HG02610 (cell line): Measurements from ENCODE around the gene HECTD1.
"Not testable (repeated sequence)": the region's sequence is repeated elsewhere in the genome, so short reads cannot be mapped to it uniquely, and the experiment has no call there.

ENCODE experiments used
- ATAC-seq: cut with Tn5 transposase; IDR thresholded peaks from one replicate; pipeline ENCODE4 v1.9.1; 2021; ENCODE audit warnings: mild to moderate bottlenecking, moderate library complexity; ENCODE audit not compliant: unreplicated experiment

The HECTD1 gene

DNA sequence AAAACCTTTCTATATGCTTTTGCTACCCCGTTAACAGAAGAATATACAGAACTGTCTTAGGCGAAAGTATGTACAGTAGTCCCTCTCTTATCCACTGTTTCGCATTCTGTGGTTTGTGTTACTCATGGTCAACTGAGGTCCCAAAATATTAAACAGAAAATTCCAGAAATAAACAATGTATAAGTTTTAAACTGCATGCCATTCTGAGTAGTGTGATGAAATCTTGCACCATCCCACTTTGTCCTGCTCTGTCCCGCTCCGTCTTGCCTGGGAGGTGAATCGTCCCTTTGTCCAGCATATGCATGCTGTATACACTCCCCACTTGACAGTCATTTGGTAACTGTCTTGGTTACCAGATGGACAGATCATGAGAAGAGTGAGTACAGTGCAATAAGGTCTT, 111.3 kb downstream of the HECTD1 start:
- no peak for ATAC-seq

DNA sequence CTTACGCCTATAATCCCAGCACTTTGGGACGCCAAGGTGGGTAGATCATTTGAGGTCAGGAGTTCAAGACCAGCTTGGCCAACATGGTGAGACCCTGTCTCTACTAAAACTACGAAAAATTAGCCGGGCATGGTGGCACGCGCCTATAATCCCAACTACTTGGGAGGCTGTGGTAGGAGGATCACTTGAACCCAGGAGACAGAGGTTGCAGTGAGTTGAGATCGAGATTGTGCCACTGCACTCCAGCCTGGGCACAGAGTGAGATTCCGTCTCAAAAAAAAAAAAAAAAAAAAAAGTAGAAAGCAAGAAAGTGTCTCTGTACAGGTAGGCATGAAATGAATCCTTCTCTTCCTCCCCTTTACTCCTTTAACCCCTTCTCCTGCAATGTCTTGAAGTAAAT, 111.8 kb downstream of the HECTD1 start:
- ATAC-seq = not testable (repeated sequence)

DNA sequence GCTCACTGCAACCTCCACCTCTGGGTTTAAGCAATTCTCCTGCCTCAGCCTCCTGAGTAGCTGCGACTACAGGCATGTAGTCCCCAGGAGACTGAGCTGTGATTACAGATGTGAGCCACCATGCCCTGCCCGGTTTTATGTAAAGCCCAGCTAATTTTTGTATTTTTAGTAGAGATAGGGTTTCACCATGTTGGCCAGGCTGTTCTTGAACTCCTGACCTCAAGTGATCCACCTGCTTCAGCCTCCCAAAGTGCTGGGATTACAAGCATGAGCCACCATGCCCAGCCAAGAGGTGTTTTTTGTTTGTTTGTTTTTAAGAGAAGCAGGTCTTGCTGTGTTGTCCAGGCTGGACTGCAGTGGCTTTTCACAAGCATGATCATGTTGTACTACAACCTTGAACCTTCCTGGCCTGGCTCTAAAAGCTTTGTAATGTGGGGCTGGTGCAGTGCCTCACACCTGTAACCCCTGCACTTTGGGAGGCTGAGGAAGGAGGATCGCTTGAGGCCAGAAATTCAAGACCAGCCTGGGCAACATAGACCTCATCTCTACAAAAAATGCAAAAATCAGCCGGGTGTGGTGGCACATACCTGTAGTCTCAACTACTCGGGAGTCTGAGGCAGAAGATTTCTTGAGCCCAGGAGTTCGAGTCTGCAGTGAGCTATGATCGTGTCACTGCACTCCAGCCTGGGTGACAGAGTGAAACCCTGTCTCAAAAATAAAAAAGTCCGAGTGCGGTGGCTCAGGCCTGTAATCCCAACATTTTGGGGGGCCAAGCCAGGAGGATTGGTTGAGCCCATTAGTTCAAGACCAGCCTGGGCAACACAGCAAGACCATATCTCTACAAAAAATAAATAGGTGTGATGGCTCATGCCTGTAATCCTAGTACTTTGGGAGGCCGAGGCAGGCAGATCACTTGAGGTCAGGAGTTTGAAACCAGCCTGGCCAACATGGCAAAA, 113.4 kb downstream of the HECTD1 start:
- not testable (repeated sequence) for ATAC-seq

DNA sequence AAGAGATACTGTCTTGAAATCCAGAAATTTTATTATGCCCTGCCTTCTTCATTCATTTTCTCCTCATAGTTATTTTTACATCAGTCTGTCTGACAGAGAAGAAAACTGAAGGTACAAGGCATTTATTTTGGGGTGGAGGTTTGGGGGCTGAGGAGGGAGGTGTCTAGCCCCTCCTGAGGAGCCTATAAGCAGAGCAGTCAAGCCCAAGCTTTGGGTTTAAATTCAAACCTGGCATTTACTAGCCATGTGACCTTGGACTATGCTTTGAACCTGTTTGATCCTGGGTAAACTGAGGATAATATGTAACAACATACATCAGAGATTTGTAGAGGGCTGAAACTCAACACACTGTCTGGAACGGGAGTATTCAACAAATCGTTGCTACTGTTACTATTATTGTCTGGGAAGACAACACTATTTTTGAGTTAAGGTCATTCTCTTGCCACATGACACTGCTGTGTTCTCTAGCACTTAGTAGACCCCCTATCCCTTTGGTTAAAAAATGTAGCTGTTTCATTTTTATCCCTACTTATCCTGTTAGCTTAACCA, 115.4 kb downstream of the HECTD1 start:
- no peak for ATAC-seq

DNA sequence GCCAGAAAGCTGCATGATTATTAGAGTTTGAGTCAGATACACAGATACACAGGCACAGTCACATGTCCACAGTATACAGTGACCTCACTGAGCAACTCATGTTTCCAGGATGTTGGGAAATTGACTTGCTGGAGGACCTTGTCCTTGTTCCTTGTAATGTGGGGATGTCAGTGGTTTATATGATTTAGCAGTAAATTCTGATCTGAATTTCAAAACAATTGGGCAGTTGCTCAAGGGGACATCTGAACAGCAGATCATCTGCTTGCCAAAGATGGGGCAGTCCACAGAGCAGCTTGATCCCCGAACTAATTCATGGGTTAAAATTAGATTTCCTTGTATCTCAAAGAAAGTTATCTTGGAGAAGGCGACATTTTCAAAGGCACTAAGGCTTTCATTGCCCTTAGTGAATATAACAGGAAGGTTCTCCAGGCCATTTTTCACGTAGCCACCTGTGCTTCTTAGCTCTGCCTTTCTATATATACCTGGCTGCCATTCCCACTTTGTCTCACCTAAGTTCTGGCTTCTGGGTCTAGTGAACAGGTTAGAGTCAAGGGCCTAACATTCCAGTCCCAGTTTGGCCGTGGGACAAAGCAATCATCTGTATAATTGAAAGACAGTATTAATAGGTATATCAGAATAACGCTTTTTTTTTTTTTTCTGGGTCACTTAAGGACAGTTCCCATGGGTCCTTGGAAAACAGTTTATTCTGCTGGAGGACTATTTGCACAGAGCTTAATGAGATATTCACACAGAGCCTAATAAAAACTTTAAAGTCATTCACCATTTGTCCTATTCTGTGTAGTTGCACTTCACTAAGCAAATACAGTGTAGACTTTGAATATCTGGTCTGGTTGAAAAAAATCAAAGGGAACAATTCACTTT, 116.5 kb downstream of the HECTD1 start:
- ATAC-seq = no peak

DNA sequence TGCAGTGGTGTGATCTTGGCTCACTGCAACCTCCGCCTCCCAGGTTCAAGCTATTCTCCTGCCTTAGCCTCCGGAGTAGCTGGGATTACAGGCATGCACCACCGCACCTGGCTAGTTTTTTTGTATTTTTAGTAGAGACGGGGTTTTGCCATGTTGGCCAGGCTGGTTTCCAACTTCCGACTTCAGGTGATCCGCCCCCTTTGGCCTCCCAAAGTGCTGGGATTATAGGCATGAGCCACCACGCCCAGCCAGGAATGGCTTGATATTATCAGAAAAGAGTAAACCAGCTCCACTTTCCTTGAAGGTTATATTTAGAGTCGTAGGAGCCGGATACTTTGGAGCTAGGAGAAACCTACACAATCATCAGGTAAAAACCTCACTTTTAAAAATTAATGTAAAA, 121.1 kb downstream of the HECTD1 start:
- ATAC-seq = not testable (repeated sequence)

DNA sequence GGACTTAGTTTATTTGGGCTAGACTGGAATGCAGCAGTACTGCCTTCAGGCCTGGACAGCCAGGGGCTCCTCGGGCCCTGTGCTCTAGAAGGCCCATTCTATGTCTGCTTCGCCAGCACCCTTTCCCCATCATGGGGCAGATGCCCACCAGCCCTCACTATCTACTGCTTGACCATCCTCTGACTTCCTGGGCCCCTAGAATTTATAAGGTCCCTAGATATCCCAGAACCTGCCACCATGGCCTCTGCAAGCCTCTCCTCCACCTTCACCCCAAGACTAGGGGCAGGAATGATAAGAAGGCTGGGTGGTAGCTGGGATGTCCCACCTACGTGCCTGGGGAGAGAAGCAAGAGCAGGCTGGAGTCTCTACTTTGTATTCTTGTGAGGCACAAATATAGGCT, 122.6 kb downstream of the HECTD1 start:
- no peak for ATAC-seq

DNA sequence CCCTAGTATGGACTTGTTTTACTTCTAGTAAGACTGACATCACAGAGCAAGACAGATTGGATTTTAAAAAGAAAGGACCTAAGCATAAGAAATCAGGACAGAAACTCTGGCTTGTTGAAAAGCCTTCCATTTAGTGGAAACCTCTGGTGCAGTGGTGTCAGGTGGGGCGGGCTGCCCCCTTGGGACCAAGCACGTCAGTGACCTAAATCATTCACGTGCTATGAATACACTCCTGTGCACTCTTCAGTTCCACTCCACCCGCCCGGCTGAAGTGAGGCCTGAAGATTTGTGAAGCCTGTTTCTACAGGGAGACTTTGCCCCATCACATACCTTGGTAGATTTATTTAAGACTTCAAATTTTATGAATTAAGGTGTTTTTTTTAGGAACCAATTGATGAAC, 123.2 kb downstream of the HECTD1 start:
- peak; percentile 75 for ATAC-seq

DNA sequence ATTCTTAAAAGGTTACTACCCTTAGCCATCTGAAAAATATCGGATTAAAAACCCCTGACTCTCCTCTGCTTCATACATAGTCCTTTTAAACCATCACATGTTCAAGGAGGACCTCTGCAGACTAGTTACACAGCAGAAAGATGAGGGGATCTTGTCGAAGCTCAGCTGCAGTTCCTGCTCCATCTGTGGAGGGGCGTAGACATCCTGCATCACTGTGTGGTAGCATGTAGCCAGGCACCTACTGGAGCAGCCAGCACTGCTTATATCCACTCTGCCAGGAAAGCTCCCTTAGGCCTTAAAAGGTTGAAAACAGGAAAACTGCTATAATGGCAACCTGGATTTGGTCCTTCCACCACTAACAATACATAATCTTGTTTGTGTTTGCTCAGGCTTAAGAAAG, 123.8 kb downstream of the HECTD1 start:
- ATAC-seq = no peak

DNA sequence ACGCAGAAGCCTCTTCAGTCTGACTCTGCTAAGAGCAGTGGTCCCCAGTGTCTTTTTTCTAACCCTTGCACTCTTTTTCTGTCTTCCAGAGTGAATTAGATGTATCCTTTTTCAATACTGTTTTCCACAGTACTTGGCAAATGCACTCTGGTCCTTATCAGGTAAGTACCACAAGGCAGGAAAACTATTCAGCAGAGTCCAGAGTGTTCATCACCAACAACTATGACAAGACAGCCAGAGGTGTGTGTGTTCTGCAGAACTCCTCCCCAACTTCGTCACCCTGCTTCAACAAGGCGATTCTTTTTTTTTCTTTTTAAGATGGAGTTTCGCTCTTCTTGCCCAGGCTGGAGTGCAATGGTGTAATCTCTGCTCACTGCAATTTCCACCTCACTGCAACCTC, 127.1 kb downstream of the HECTD1 start:
- ATAC-seq = no peak

DNA sequence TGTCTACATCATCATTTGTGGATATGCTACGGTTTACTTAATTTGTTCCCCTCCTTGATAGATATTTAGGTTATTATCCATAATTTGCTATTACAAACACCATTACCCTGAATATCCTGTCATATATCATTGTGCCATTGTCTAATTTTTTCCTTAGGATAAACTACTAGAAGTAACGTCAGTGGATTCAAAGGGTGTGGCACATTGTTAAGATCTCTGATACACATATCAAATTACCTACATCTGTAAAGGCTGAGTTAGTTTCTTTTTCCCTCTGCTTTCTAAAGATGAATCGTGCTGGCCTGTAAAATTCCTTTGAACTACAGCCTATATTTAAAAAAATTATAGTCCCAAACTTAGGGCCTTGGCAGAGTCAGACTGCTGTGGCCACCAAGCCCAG, 127.5 kb downstream of the HECTD1 start:
- ATAC-seq = no peak

DNA sequence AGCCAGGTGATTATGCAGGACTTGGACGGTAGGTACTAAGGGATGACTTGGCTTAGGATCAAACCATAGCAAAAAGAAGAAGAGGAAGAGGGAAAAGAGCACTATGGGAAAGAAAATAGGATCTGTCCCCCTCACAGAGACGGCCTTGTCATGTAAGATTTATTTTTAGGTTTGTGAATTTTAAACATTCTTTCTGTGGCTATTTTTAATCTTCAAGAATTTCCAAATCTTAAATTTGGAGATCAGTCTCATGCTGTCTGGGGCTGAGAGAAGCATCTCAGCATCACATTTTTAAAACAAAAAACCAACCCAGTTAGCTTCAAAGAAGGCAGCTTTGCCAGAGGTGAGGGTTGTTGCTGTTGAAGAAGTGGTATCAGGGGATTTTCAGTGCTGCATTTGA, 128.8 kb downstream of the HECTD1 start:
- no peak for ATAC-seq

DNA sequence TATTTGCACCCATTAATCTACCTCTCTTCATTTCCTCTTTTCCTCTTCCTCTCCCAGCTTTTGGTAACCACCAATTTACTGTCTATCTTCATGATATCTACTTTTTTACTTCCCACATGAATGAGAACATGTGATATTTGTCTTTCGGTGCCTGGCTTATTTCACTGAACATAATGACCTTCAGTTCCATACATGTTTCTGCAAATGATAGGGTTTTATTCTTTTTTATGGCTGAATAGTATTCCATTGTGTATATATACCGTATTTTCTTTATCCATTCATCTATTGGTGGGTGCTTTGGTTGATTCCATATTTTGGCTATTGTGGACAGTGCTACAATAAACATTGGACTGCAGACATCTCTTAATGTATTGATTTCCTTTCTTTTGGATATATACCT, 132.4 kb downstream of the HECTD1 start:
- no peak for ATAC-seq

DNA sequence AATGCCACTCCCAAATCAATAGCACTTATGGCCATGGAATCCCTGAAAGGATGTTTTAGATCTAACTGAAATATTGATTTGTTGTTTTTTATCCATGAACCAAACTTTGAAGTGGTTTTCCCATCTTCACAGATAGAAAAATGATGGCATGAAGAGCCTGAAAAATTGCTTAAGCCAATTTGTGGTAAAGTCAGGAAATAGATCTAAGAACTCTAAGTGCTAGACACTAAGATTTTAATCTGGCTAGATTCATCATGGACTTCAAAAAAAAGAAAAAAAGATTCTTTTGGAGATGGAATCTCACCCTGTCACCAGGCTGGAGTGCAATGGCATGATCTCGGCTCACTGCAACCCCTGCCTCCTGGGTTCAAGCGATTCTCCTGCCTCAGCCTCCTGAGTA, 136.4 kb downstream of the HECTD1 start:
- no peak for ATAC-seq

DNA sequence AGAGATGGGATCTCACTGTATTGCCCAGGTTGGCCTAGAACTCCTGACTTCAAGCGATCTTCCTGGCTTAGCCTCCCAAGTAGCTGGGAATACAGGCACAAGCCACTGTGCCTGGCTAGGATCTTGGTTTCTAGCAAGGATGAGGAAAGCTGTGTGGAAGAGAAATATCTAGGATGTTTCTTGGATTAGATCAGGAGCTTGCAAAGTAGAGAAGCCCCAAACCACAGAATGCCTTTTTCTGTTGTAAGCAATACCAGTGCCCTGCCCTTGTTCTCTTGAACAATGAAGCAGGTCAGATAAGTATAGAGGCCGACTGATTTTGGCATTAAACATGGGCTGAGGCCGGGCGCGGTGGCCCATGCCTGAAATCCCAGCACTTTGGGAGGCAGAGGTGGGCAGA, 137.2 kb downstream of the HECTD1 start:
- no peak for ATAC-seq

DNA sequence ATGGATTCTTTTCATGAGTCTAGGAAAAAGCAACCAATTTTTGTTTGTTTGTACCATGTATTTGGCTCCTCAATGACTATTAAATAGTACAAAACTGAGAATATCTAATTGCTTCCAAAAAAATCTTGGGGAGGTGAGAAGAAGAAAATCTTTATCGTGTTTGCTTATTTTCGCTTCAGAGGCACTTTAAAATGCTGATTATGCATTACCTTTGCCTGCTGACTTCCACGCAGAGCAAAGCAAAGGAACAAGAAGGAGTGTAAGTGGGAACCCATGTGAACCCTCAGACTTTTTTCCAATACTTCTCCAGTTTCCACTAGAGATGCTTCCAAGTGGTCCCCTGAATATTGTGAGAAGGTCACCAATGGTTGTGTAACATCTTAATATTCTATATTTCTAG, 138.2 kb downstream of the HECTD1 start:
- ATAC-seq = no peak

DNA sequence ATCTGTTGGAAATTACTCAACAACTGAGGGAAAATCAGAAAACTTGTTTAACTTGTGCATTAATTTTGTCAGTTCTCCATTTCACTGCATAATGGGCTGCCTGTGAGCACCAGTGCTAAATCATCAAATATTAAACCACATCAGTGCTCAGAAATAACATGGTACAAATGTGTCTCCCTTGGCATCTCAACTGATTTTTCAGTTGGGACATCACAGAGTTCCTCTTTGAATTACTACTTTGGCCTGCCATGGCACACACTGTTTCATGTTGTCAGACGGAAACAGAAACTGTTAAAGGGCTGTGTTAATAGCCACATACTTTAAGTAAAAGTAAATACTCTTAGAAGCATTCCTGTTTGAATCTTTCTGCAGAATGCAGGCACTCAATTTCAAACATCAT, 139.4 kb downstream of the HECTD1 start:
- peak; percentile 75 for ATAC-seq

DNA sequence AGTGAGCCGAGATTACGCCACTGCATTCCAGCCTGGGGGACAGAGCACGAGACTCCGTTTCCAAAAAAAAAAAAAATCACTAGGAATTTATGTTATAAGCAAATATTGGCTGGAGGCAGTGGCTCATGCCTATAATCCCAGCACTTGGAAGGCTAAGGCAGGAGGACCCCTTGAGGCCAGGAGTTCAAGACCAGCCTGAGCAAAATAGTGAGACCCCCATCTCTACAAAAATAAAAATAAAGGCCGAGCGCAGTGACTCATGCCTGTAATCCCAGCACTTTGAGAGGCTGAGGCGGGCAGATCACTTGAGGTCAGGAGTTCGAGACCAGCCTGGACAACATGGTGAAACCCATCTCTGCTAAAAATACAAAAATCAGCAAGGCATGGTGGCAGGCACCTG, 144.7 kb downstream of the HECTD1 start:
- ATAC-seq = not testable (repeated sequence)

DNA sequence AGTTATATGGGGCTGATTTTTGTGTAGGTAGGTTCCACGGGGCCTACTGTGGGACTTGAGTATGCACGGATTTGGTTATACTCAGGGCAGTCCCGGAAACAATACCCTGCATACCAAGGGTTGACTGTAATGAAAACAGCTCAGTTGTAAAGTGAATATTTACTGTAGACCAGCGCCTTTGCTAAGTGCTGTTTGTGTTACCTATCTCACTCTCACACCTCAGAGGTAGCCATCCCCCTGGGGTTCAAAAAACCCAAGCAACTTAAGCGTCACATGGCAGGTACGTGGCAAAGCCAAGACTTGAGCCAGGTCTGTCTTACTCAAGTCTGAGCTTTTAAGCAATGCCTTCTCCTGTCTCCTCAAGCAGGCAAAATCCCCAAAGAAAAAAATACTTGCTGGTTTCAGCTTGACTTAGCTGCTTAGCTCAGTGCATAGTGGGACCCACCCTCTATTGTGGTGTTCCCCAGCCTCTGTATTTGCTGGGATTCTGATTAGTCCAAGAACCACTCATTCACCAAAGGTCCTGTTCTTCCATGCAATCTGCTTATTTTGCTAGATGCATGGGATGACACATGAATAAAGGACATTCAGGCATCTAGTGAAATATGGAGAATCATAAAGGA, 147.2 kb downstream of the HECTD1 start:
- ATAC-seq = no peak

DNA sequence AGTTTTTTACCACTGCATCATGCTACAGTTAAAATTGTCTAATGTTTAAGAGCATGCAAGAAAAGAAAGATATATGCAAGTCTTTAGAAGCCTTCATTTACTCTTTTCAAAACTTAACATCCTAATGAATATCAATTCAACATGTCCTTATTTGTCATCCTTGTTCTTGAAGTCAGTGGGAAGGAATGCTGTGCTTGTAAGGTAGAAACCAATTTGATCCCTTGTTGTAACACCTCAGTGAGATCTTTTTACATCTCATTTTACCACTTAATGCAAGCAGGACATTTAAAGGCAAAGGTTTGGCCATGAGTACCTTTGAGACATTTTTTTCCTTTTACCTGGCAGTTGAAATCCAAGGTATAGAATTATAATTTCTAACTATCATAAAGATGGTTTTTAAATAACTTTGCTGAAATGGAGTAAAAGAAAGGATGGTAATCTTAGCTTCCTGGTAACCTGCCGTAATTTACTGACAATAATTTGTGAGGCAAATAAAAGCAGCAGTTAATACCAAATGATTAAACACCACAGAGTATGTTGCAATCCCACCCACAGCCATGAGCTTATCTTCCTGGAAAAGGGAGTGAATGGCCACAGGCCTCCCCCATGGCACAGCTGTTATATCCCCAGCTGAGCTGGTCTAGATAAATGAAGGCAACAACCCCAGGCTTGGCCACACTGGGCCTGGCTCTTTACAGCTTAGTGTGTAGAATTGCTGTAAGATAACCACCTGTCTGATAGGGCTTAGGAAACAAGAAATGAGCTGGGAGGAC, 148.3 kb downstream of the HECTD1 start:
- no peak for ATAC-seq
